GM12801 (cell line): Measurements from ENCODE around the gene DIPK1A.

Experiments
- TF ChIP-seq, protein P1 (sequence below): IDR thresholded peaks from one replicate; pipeline ENCODE4 v1.5.1; 2011; ENCODE audit warnings: control low read depth; ENCODE audit not compliant: insufficient read length; ENCODE audit errors: extremely low read depth

Gene DIPK1A

DNA sequence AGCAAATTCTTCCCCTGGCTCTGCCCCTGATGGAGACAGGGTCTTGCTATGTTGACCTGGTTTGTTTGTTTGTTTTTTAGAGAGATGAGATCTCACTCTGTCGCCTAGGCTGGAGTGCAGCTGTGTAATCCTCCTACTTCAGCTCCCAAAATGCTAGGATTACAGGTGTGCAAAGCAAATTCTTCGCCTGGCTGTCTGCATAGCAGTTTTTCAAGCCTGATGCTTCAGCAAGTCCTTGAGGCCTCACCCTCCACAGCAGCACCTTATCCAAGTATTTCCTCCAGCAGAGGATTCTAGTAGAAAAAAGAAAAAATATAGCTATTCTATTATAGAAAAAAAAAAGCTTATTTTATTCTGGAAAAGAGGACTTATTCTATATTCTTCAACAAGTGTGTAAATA, 144.5 kb downstream of the DIPK1A start:
- TF ChIP-seq, protein P1, sequence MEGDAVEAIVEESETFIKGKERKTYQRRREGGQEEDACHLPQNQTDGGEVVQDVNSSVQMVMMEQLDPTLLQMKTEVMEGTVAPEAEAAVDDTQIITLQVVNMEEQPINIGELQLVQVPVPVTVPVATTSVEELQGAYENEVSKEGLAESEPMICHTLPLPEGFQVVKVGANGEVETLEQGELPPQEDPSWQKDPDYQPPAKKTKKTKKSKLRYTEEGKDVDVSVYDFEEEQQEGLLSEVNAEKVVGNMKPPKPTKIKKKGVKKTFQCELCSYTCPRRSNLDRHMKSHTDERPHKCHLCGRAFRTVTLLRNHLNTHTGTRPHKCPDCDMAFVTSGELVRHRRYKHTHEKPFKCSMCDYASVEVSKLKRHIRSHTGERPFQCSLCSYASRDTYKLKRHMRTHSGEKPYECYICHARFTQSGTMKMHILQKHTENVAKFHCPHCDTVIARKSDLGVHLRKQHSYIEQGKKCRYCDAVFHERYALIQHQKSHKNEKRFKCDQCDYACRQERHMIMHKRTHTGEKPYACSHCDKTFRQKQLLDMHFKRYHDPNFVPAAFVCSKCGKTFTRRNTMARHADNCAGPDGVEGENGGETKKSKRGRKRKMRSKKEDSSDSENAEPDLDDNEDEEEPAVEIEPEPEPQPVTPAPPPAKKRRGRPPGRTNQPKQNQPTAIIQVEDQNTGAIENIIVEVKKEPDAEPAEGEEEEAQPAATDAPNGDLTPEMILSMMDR = no peak

DNA sequence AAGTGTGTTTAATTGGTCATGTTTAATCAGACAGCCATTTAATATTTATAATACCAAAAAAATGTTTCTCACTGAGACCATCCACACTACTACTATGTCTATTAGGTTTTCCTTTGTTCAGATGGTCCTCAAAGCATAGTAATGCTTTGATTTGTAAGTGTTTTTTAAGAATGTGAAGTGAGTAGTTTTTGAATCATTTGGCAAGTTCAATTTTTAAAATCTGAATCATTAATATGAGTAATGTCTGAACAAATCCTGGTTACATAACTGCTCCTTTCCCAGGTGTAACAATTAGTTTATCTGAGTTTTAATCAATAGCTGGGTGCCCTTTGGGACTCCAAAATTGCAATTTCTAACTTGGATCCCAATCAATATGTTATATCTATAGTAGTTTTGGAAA, 152.9 kb downstream of the DIPK1A start:
- TF ChIP-seq, protein P1 = no peak

DNA sequence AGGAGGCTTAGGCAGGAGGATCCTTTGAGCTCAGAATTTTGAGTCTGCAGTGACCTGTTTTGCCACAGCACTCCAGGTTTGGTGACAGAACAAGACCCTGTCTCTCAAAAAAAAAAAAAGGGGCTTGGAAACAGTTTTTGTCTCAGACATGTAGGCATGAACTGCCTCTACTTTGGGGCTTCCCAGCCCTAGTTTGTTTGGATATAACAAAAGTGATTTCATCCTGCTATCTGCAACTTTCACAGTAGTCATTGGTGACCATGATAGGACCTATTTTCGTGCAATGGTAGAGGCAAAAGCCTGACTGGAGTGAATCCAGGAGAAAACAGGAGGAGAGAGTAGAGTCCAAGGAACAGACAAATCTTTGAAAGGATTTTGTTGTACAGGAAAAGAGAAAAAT, 156.0 kb downstream of the DIPK1A start:
- TF ChIP-seq, protein P1 = no peak

- TF ChIP-seq, protein P1 = no peak
Measured at GRCh38 chr1:92804721-92805201, 156.5 kb downstream of the DIPK1A start.

DNA sequence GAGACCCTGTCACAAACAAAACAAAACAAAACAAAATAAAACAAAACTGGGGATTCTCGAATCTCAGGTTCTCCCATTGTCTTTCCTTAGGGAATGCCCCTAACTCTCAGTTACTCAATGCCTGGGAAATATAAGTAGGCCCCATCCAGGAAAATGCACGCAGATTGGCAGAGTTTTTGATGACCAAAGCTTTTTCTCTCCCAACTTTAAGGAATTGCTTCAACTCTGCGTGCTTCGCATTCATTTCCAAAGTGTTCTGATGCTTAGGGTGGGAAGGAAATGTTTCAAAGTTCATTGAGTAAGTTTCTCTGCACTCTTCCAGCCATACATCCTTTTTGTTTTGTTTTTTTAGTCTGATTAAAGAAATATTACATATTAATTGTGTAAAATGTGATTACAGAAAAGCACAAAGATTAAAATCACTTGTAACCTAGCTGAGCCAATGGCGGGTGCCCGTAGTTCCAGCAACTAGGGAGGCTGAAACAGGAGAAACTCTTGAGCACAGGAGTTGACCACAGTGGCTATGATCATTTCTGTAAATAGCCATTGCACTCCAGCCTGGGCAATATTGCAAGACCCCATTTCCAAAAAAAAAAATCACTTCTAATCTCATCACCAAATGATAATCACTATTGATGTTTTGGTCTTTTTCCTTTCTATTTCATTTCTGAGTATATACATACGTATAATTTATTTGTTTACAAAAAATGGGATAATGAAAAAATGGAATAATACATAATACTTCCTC, 157.9 kb downstream of the DIPK1A start:
- TF ChIP-seq, protein P1 = no peak

- TF ChIP-seq, protein P1 = no peak
Measured at GRCh38 chr1:92797961-92798360, 163.3 kb downstream of the DIPK1A start.

- TF ChIP-seq, protein P1 = no peak
Measured at GRCh38 chr1:92797297-92797696, 164.0 kb downstream of the DIPK1A start.
